HEK293 (cell line): Measurements from ENCODE around the gene FUOM.
A peak's percentile ranks its signal among the peaks of the same experiment; 100 is the strongest.

Experiments
- CTCF ChIA-PET: fragments of 350-600 bp; formaldehyde crosslinking; extraction: SDS; loops from one replicate; lab custom pipeline; 2021; ENCODE audit warnings: antibody characterized with exemption; lab: Yijun Ruan, JAX
- POLR2A ChIA-PET: fragments of 300-600 bp; formaldehyde crosslinking; extraction: SDS; loops from one replicate; lab custom pipeline; 2020; ENCODE audit warnings: antibody characterized with exemption, inconsistent platforms; lab: Yijun Ruan, JAX
- H3K27ac ChIP-seq: fragments of 200-500 bp; sonication (Bioruptor generic); 2 replicates; pipeline ENCODE4 v1.5.1; 2014; ENCODE audit warnings: low read depth, low read length, control low read depth, inconsistent platforms; ENCODE audit errors: extremely low read depth
- H3K36me3 ChIP-seq, 2 experiments: fragments of 200-500 bp in 1 of 2; sonication (Bioruptor generic) in 1 of 2; 1 replicate in 1 of 2; 2 replicates in 1 of 2; pipeline ENCODE4 v1.5.1; 2014 to 2017; ENCODE audit warnings: inconsistent platforms in 2 of 2, low read length in 2 of 2; ENCODE audit not compliant: control insufficient read depth in 2 of 2, insufficient read depth in 1 of 2
- H3K4me1 ChIP-seq: fragments of 200-500 bp; sonication (Bioruptor generic); 2 replicates; pipeline ENCODE4 v1.5.1; 2014; ENCODE audit warnings: mild to moderate bottlenecking, low read length, inconsistent platforms; ENCODE audit not compliant: control insufficient read depth, insufficient read depth
- H3K4me3 ChIP-seq: 2 replicates; pipeline ENCODE4 v1.5.1; 2011; ENCODE audit warnings: low read depth, mild to moderate bottlenecking, control low read depth, low read length, moderate library complexity
- H3K9me3 ChIP-seq: fragments of 200-500 bp; sonication (Bioruptor generic); 2 replicates; pipeline ENCODE4 v1.5.1; 2014; ENCODE audit warnings: low read depth, low read length, inconsistent platforms; ENCODE audit not compliant: control insufficient read depth, insufficient read depth
- HOXA7 ChIP-seq: sonication (generic); formaldehyde crosslinking; IDR thresholded peaks from 2 replicates; pipeline ENCODE4 v1.8.1; 2022; ENCODE audit warnings: missing genetic modification reagents, borderline replicate concordance
- SCRT1 ChIP-seq: fragments of 450-650 bp; formaldehyde crosslinking; IDR thresholded peaks from 2 replicates; pipeline ENCODE4 v1.5.1; 2016; ENCODE audit warnings: missing biosample characterization, missing genetic modification characterization, borderline replicate concordance
- SP2 ChIP-seq: fragments of 450-650 bp; formaldehyde crosslinking; IDR thresholded peaks from 2 replicates; pipeline ENCODE4 v1.5.1; 2016; ENCODE audit warnings: missing biosample characterization, missing genetic modification characterization
- TCF7L2 ChIP-seq: IDR thresholded peaks from 2 replicates; pipeline ENCODE4 v1.6.1; 2011; ENCODE audit warnings: low read depth, mild to moderate bottlenecking, inconsistent platforms, low read length, moderate library complexity, borderline replicate concordance
- ZNF121 ChIP-seq: fragments of 450-650 bp; formaldehyde crosslinking; IDR thresholded peaks from 2 replicates; pipeline ENCODE4 v1.5.1; 2016; ENCODE audit warnings: missing biosample characterization, missing genetic modification characterization
- ZNF155 ChIP-seq: fragments of 450-650 bp; formaldehyde crosslinking; IDR thresholded peaks from 2 replicates; pipeline ENCODE4 v1.5.1; 2016; ENCODE audit warnings: missing biosample characterization, missing genetic modification characterization
- ZNF394 ChIP-seq: fragments of 450-650 bp; formaldehyde crosslinking; IDR thresholded peaks from 2 replicates; pipeline ENCODE4 v1.5.1; 2016; ENCODE audit warnings: missing biosample characterization, missing genetic modification characterization, mild to moderate bottlenecking, moderate library complexity, borderline replicate concordance
- ZNF510 ChIP-seq: fragments of 450-650 bp; formaldehyde crosslinking; IDR thresholded peaks from 2 replicates; pipeline ENCODE4 v1.5.1; 2018; ENCODE audit warnings: mild to moderate bottlenecking, missing genetic modification characterization, missing biosample characterization; ENCODE audit not compliant: insufficient replicate concordance
- ZNF610 ChIP-seq: fragments of 450-650 bp; formaldehyde crosslinking; IDR thresholded peaks from 2 replicates; pipeline ENCODE4 v1.5.1; 2016; ENCODE audit warnings: missing biosample characterization, missing genetic modification characterization, borderline replicate concordance
- ZNF621 ChIP-seq: fragments of 450-650 bp; formaldehyde crosslinking; IDR thresholded peaks from 2 replicates; pipeline ENCODE4 v1.5.1; 2017; ENCODE audit warnings: missing biosample characterization, missing genetic modification characterization
- ZNF624 ChIP-seq: fragments of 450-650 bp; formaldehyde crosslinking; IDR thresholded peaks from 2 replicates; pipeline ENCODE4 v1.5.1; 2017; ENCODE audit warnings: missing biosample characterization, missing genetic modification characterization
- ZNF670 ChIP-seq: fragments of 450-650 bp; formaldehyde crosslinking; IDR thresholded peaks from 2 replicates; pipeline ENCODE4 v1.5.1; 2016; ENCODE audit warnings: missing biosample characterization, missing genetic modification characterization, low read depth
- ZNF677 ChIP-seq: fragments of 450-650 bp; IDR thresholded peaks from 2 replicates; pipeline ENCODE4 v1.5.0; 2018; ENCODE audit warnings: missing biosample characterization, mild to moderate bottlenecking, missing genetic modification characterization, moderate library complexity
- ZNF776 ChIP-seq: fragments of 450-650 bp; formaldehyde crosslinking; IDR thresholded peaks from 2 replicates; pipeline ENCODE4 v1.5.0; 2017; ENCODE audit warnings: missing biosample characterization, missing genetic modification characterization, borderline replicate concordance
- ZNF843 ChIP-seq: fragments of 450-650 bp; formaldehyde crosslinking; IDR thresholded peaks from 2 replicates; pipeline ENCODE4 v1.5.1; 2016; ENCODE audit warnings: missing biosample characterization, missing genetic modification characterization
- TF ChIP-seq, protein P1 (sequence below): fragments of 450-650 bp; formaldehyde crosslinking; IDR thresholded peaks from 2 replicates; pipeline ENCODE4 v1.5.1; 2016; ENCODE audit warnings: missing biosample characterization, missing genetic modification characterization, borderline replicate concordance
- TF ChIP-seq, protein P2 (sequence below): fragments of 450-650 bp; formaldehyde crosslinking; IDR thresholded peaks from 2 replicates; pipeline ENCODE4; 2016; ENCODE audit warnings: missing biosample characterization, missing genetic modification characterization
- TF ChIP-seq, protein P3 (sequence below): fragments of 450-650 bp; formaldehyde crosslinking; IDR thresholded peaks from 2 replicates; pipeline ENCODE4 v1.5.1; 2016; ENCODE audit warnings: missing biosample characterization, missing genetic modification characterization, borderline replicate concordance

FUOM gene

DNA sequence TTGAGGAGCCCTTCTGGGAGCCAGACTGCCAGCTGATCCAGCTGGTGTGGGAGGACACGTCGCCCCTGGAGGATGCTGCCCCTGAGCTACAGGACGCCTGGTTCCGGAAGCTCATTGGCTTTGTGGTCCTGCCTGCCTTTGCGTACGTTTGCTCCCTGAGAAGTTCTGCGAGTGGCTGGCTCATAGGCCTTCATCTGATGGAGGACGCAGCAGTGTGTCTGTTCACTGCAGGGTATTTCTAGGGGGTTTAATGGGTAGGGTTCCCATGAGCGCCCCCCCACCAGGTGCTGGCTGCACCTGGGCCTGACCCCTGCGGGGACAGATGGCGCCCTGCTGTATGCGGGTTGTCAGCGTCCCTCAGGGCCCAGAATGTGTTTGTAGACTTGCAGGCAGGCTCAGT is 26.3 kb upstream of the FUOM start:
- H3K27ac ChIP-seq, result no peak overlapping the region
- H3K9me3 ChIP-seq, result no peaks in the 10 kb centered on the region
- POLR2A ChIA-PET, result interaction anchor here (0.9 kb wide), 1 partner anchor 30 kb away, joined by 3 read pairs; no protein-coding TSS in a partner anchor
- TF ChIP-seq, protein P1, sequence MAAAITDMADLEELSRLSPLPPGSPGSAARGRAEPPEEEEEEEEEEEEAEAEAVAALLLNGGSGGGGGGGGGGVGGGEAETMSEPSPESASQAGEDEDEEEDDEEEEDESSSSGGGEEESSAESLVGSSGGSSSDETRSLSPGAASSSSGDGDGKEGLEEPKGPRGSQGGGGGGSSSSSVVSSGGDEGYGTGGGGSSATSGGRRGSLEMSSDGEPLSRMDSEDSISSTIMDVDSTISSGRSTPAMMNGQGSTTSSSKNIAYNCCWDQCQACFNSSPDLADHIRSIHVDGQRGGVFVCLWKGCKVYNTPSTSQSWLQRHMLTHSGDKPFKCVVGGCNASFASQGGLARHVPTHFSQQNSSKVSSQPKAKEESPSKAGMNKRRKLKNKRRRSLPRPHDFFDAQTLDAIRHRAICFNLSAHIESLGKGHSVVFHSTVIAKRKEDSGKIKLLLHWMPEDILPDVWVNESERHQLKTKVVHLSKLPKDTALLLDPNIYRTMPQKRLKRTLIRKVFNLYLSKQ (tag by site-specific recombination), result no peak
- no peak for TF ChIP-seq ZNF394 (tag by site-specific recombination)
- TF ChIP-seq, protein P2, sequence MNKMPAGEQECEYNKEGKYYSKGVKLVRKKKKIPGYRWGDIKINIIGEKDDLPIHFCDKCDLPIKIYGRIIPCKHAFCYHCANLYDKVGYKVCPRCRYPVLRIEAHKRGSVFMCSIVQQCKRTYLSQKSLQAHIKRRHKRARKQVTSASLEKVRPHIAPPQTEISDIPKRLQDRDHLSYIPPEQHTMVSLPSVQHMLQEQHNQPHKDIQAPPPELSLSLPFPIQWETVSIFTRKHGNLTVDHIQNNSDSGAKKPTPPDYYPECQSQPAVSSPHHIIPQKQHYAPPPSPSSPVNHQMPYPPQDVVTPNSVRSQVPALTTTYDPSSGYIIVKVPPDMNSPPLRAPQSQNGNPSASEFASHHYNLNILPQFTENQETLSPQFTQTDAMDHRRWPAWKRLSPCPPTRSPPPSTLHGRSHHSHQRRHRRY, result no peak
- no peak for TF ChIP-seq SP2 (tag by site-specific recombination)
- TF ChIP-seq ZNF677, result no peak
- no peak for TF ChIP-seq ZNF624 (tag by site-specific recombination)
- no peak for TF ChIP-seq HOXA7 (CRISPR knock-in tag)
- TF ChIP-seq ZNF155 (tag by site-specific recombination), result no peak
- TF ChIP-seq ZNF670 (tag by site-specific recombination), result no peak
- peaks cover 0 to 7% of the 10 kb centered on the region in 2 experiments; a peak in 1 of 3 replicates for H3K36me3 ChIP-seq
- no peaks in the 10 kb centered on the region for H3K4me1 ChIP-seq
- no peak overlapping the region for H3K4me3 ChIP-seq
- CTCF ChIA-PET, result no interaction called here

DNA sequence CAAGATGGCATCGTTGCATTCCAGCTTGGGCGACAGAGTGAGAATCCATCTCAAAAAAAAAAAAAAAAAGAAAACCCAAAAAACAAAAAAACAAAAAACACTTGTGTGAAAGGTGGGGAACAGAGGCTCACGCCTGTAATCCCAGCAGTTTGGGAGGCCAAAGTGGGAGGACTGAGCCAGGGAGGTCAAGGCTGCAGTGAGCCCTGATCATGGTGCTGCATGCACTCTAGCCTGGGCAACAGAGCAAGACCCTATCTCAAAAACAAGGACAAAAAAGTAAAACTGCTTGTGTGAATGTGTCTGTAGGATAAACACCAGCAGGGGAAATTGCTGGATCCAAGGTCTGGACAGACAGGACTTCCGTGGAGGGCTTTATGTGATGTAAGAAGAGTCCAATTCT is 25.7 kb upstream of the FUOM start:
- H3K4me3 ChIP-seq, result no peak overlapping the region

DNA sequence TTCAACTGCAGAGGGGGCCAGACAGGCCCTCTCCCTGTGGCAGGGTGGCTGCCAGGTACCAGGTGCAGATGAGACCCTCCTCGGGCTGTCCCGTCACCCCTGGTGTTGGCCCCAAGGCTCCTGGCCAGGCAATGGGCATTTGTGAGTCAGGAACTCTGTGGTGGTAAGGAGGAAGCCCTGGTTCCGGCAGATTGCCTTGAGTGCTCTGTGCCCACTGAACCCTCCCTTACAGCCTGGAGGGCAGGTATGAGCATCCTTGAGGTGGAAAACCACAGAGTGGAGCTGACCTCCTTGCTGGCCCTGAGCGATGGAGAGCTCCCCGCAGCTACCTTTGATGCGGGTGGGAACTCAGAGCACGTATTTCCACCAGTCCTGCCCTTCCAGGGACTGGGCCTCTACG is 23.2 kb upstream of the FUOM start:
- Histone ChIP-seq H3K27ac (no peak overlapping the region), H3K4me3 (no peak overlapping the region), H3K9me3 (no peaks in the 10 kb centered on the region), H3K36me3 (peaks cover 0 to 7% of the 10 kb centered on the region in 2 experiments; a peak in 1 of 3 replicates), H3K4me1 (no peaks in the 10 kb centered on the region)
- ChIA-PET POLR2A (no interaction called here), CTCF (no interaction called here)
- TF ChIP-seq ZNF610 (no peak), SCRT1 (tag by site-specific recombination) (no peak), ZNF510 (no peak), TCF7L2 (no peak)
- TF ChIP-seq, protein P3, sequence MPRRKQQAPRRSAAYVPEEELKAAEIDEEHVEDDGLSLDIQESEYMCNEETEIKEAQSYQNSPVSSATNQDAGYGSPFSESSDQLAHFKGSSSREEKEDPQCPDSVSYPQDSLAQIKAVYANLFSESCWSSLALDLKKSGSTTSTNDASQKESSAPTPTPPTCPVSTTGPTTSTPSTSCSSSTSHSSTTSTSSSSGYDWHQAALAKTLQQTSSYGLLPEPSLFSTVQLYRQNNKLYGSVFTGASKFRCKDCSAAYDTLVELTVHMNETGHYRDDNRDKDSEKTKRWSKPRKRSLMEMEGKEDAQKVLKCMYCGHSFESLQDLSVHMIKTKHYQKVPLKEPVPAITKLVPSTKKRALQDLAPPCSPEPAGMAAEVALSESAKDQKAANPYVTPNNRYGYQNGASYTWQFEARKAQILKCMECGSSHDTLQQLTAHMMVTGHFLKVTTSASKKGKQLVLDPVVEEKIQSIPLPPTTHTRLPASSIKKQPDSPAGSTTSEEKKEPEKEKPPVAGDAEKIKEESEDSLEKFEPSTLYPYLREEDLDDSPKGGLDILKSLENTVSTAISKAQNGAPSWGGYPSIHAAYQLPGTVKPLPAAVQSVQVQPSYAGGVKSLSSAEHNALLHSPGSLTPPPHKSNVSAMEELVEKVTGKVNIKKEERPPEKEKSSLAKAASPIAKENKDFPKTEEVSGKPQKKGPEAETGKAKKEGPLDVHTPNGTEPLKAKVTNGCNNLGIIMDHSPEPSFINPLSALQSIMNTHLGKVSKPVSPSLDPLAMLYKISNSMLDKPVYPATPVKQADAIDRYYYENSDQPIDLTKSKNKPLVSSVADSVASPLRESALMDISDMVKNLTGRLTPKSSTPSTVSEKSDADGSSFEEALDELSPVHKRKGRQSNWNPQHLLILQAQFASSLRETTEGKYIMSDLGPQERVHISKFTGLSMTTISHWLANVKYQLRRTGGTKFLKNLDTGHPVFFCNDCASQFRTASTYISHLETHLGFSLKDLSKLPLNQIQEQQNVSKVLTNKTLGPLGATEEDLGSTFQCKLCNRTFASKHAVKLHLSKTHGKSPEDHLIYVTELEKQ (tag by site-specific recombination), result no peak

More for the DNA sequence above, 25.7 kb upstream of the FUOM start:
- CTCF ChIA-PET, result no interaction called here
- no peak overlapping the region for H3K27ac ChIP-seq
- H3K36me3 ChIP-seq, result peaks cover 0 to 7% of the 10 kb centered on the region in 2 experiments; a peak in 1 of 3 replicates
- POLR2A ChIA-PET, result interaction anchor here (0.7 kb wide), 1 partner anchor 21 kb away, joined by 4 read pairs; no protein-coding TSS in a partner anchor
- TF ChIP-seq ZNF621 (tag by site-specific recombination) (no peak), ZNF121 (tag by site-specific recombination) (peak; percentile 58; the same call in 1 of the 2 replicates), ZNF843 (tag by site-specific recombination) (no peak), ZNF776 (tag by site-specific recombination) (no peak)
- no peaks in the 10 kb centered on the region for H3K4me1 ChIP-seq
- no peaks in the 10 kb centered on the region for H3K9me3 ChIP-seq
